Hepatocyte (in vitro differentiated cells): ENCODE measurements around the gene HOPX. TPM values are rescaled to one million over a fixed set of nuclear protein-coding genes. Genes with fewer than 3 reads are reported as not detected.

ENCODE experiments used
- DNase-seq: peaks from one replicate; pipeline ENCODE4 v3.0.0-alpha.2; 2016; ENCODE audit warnings: low spot score
- H2AFZ ChIP-seq: fragments of 200-600 bp; sonication (generic); 2 replicates; pipeline ENCODE4 v1.6.0; 2016; ENCODE audit warnings: antibody characterized with exemption, mild to moderate bottlenecking
- H3K27ac ChIP-seq: fragments of 200-600 bp; sonication (generic); 2 replicates; pipeline ENCODE4 v1.5.1; 2016; ENCODE audit warnings: mild to moderate bottlenecking
- H3K27me3 ChIP-seq: fragments of 200-600 bp; sonication (generic); 2 replicates; pipeline ENCODE4 v1.6.1; 2016
- H3K36me3 ChIP-seq: fragments of 200-600 bp; sonication (generic); replicated peaks from 2 replicates; pipeline ENCODE4 v1.5.1; 2016; ENCODE audit warnings: low read depth; ENCODE audit not compliant: insufficient read depth
- H3K4me1 ChIP-seq: fragments of 200-600 bp; sonication (generic); 2 replicates; pipeline ENCODE4 v1.5.1; 2016; ENCODE audit warnings: mild to moderate bottlenecking, moderate library complexity; ENCODE audit not compliant: insufficient read depth
- H3K4me2 ChIP-seq: fragments of 200-600 bp; sonication (generic); 2 replicates; pipeline ENCODE4 v1.6.0; 2016
- H3K4me3 ChIP-seq: fragments of 200-600 bp; sonication (generic); 2 replicates; pipeline ENCODE4 v1.5.1; 2016; ENCODE audit warnings: mild to moderate bottlenecking
- H3K79me2 ChIP-seq: fragments of 200-600 bp; sonication (generic); 2 replicates; pipeline ENCODE4 v1.6.0; 2017; ENCODE audit warnings: mild to moderate bottlenecking
- H3K9me2 ChIP-seq: fragments of 200-600 bp; sonication (generic); replicated peaks from 2 replicates; pipeline ENCODE4 v1.6.0; 2017; ENCODE audit warnings: mild to moderate bottlenecking; ENCODE audit not compliant: insufficient read depth
- H3K9me3 ChIP-seq: fragments of 200-600 bp; sonication (generic); 2 replicates; pipeline ENCODE4 v1.5.1; 2016; ENCODE audit warnings: low read depth, mild to moderate bottlenecking
- H4K20me1 ChIP-seq: fragments of 200-600 bp; sonication (generic); 2 replicates; pipeline ENCODE4 v1.6.0; 2016; ENCODE audit warnings: mild to moderate bottlenecking; ENCODE audit not compliant: insufficient read depth, poor library complexity, severe bottlenecking
- CTCF ChIP-seq: fragments of 200-600 bp; sonication (generic); IDR thresholded peaks from 2 replicates; pipeline ENCODE4 v1.5.1; 2016; ENCODE audit warnings: antibody characterized with exemption, mild to moderate bottlenecking; ENCODE audit not compliant: poor library complexity
- EZH2 ChIP-seq: fragments of 200-600 bp; sonication (generic); IDR thresholded peaks from 2 replicates; pipeline ENCODE4 v1.6.1; 2016; ENCODE audit warnings: antibody characterized with exemption, mild to moderate bottlenecking, borderline replicate concordance
- EZH2phosphoT487 ChIP-seq: fragments of 200-600 bp; sonication (generic); IDR thresholded peaks from one replicate; pipeline ENCODE4 v1.6.1; 2018; ENCODE audit warnings: antibody characterized with exemption, mild to moderate bottlenecking, low read depth, moderate library complexity; ENCODE audit not compliant: unreplicated experiment, severe bottlenecking
- WGBS: methylation state at CpG from one replicate; pipeline ENCODE4 v1.1.6; 2016; ENCODE audit warnings: low lambda C conversion rate; ENCODE audit errors: missing lambda C conversion rate; 5-methylcytosine and 5-hydroxymethylcytosine counted together
- polyA plus RNA-seq: library from polyadenylated mRNA; unstranded; fragments of >200 nt; fragmentation: Nextera tagmentation; extraction: Ambion mirVana; gene quantifications from 2 replicates; pipeline ENCODE4 v1.2.1, GENCODE V29; 2016
- total RNA-seq: library from RNA; depleted of rRNA; stranded (reverse); fragments of >200 nt; gene quantifications from 2 replicates; pipeline ENCODE4 v1.2.3, GENCODE V29; 2014

The HOPX gene
- total and polyA plus RNA-seq, 2 experiments from 2014 or later, result 11.7 to 17.7 TPM

GRCh38 chr4:56627375-56627774, 53.7 kb downstream of the HOPX start:
- DNase-seq, result no peak
- Histone ChIP-seq H3K4me1 (no peaks in the 10 kb centered on the region), H3K79me2 (no peaks in the 10 kb centered on the region), H3K9me3 (no peaks in the 10 kb centered on the region), H3K4me3 (no peak overlapping the region), H2AFZ (no peak overlapping the region), H4K20me1 (no peaks in the 10 kb centered on the region), H3K36me3 (no peaks in the 10 kb centered on the region), H3K27ac (no peak overlapping the region), H3K27me3 (no peaks in the 10 kb centered on the region), H3K4me2 (no peak overlapping the region), H3K9me2 (no peaks in the 10 kb centered on the region)
- 85% methylated on average over 1 of the region's 1 CpG for WGBS
- no peak for TF ChIP-seq CTCF
- TF ChIP-seq EZH2, result no peak
- no peak for TF ChIP-seq EZH2phosphoT487

GRCh38 chr4:56626963-56627362, 54.1 kb downstream of the HOPX start:
- Histone ChIP-seq H2AFZ (no peak overlapping the region), H3K27ac (no peak overlapping the region), H3K4me2 (no peak overlapping the region), H3K27me3 (no peaks in the 10 kb centered on the region), H3K9me2 (no peaks in the 10 kb centered on the region), H3K4me1 (no peaks in the 10 kb centered on the region), H3K79me2 (no peaks in the 10 kb centered on the region), H4K20me1 (no peaks in the 10 kb centered on the region), H3K36me3 (no peaks in the 10 kb centered on the region), H3K4me3 (no peak overlapping the region), H3K9me3 (no peaks in the 10 kb centered on the region)
- 66% methylated on average over 2 of the region's 2 CpGs for WGBS
- no peak for DNase-seq
- no peak for TF ChIP-seq CTCF
- TF ChIP-seq EZH2, result no peak
- no peak for TF ChIP-seq EZH2phosphoT487

- H3K4me3 ChIP-seq, result no peak overlapping the region
- no peak overlapping the region for H3K4me2 ChIP-seq
- no peaks in the 10 kb centered on the region for H3K36me3 ChIP-seq
- H2AFZ ChIP-seq, result no peak overlapping the region
- H3K27ac ChIP-seq, result no peak overlapping the region
- H3K9me2 ChIP-seq, result no peaks in the 10 kb centered on the region
- H3K27me3 ChIP-seq, result no peaks in the 10 kb centered on the region
- H3K79me2 ChIP-seq, result no peaks in the 10 kb centered on the region
- H4K20me1 ChIP-seq, result no peaks in the 10 kb centered on the region
- no peak for DNase-seq
- H3K4me1 ChIP-seq, result no peaks in the 10 kb centered on the region
- TF ChIP-seq EZH2phosphoT487 (no peak), CTCF (no peak), EZH2 (no peak)
- 76% methylated on average over 1 of the region's 1 CpG for WGBS
- H3K9me3 ChIP-seq, result no peaks in the 10 kb centered on the region
Measured at GRCh38 chr4:56626420-56626819, 54.7 kb downstream of the HOPX start.

GRCh38 chr4:56622176-56622575, 58.9 kb downstream of the HOPX start:
- Histone ChIP-seq H3K4me3 (no peak overlapping the region), H3K4me1 (no peaks in the 10 kb centered on the region), H3K79me2 (no peaks in the 10 kb centered on the region), H3K27ac (no peak overlapping the region), H3K27me3 (no peaks in the 10 kb centered on the region), H3K36me3 (no peaks in the 10 kb centered on the region), H3K4me2 (no peak overlapping the region), H3K9me3 (no peaks in the 10 kb centered on the region), H2AFZ (no peak overlapping the region), H4K20me1 (no peaks in the 10 kb centered on the region), H3K9me2 (no peaks in the 10 kb centered on the region)
- WGBS, result 86% methylated on average over 1 of the region's 1 CpG
- no peak for TF ChIP-seq CTCF
- no peak for TF ChIP-seq EZH2phosphoT487
- no peak for TF ChIP-seq EZH2
- DNase-seq, result no peak
